ENCODE data around the gene BABAM2. TPM values are rescaled to one million over a fixed set of nuclear protein-coding genes. Genes with fewer than 3 reads are reported as not detected.
"Not testable (repeated sequence)": the region's sequence is repeated elsewhere in the genome, so short reads cannot be mapped to it uniquely, and the experiment has no call there.

Gene BABAM2
- total and polyA plus RNA-seq, 2 experiments from 2014 or later: 35.2 to 46.1 TPM

GRCh38 chr2:28332696-28333095, 442.2 kb downstream of the BABAM2 start:
- Histone ChIP-seq H3K4me1 (ENCODE audit: insufficient read depth) (peaks cover 6% of the 10 kb centered on the region), H4K20me1 (ENCODE audit: insufficient read depth) (no peaks in the 10 kb centered on the region), H2AFZ (no peak overlapping the region), H3K27me3 (replicated peaks; ENCODE audit: insufficient read depth) (no peaks in the 10 kb centered on the region), H3K9ac (no peak overlapping the region), H3K9me3 (ENCODE audit: low read depth) (no peaks in the 10 kb centered on the region), H3F3A (ENCODE audit: insufficient read depth) (peaks cover 3% of the 10 kb centered on the region; the same call in 1 of the 2 replicates), H3K9me2 (ENCODE audit: insufficient read depth) (no peaks in the 10 kb centered on the region), H3K4me3 (no peak overlapping the region), H3K36me3 (ENCODE audit: low read depth) (no peaks in the 10 kb centered on the region), H3K79me2 (ENCODE audit: insufficient read depth) (no peaks in the 10 kb centered on the region), H3K4me2 (ENCODE audit: unreplicated experiment) (no peak overlapping the region), H3K27ac (no peak overlapping the region)
- WGBS, 2 experiments (ENCODE audit: low coverage in 1 of 2, low lambda C conversion rate in 2 of 2, missing lambda C conversion rate in 2 of 2): 80 to 82% methylated on average over 8 of the region's 8 CpGs
- DNase-seq: no peak
- in situ Hi-C loops (cut with MboI): no loop called here
- TF ChIP-seq EZH2phosphoT487 (IDR thresholded peaks at IDR 0.05; ENCODE audit: insufficient read depth, low read depth): no peak
- no peak for TF ChIP-seq EZH2 (IDR thresholded peaks at IDR 0.05; ENCODE audit: insufficient read depth, poor library complexity, severe bottlenecking)

- Histone ChIP-seq H3K9me3 (ENCODE audit: low read depth) (no peaks in the 10 kb centered on the region), H3K4me2 (ENCODE audit: unreplicated experiment) (no peak overlapping the region), H2AFZ (no peak overlapping the region), H4K20me1 (ENCODE audit: insufficient read depth) (no peaks in the 10 kb centered on the region), H3K4me3 (no peak overlapping the region), H3K27me3 (replicated peaks; ENCODE audit: insufficient read depth) (no peaks in the 10 kb centered on the region), H3K36me3 (ENCODE audit: low read depth) (no peaks in the 10 kb centered on the region), H3K9ac (no peak overlapping the region), H3K4me1 (ENCODE audit: insufficient read depth) (peaks cover 14% of the 10 kb centered on the region), H3K27ac (no peak overlapping the region), H3K9me2 (ENCODE audit: insufficient read depth) (no peaks in the 10 kb centered on the region), H3K79me2 (ENCODE audit: insufficient read depth) (no peaks in the 10 kb centered on the region), H3F3A (ENCODE audit: insufficient read depth) (peaks cover 8% of the 10 kb centered on the region; the same call in 1 of the 2 replicates)
- no peak for TF ChIP-seq EZH2 (IDR thresholded peaks at IDR 0.05; ENCODE audit: insufficient read depth, poor library complexity, severe bottlenecking)
- TF ChIP-seq EZH2phosphoT487 (IDR thresholded peaks at IDR 0.05; ENCODE audit: insufficient read depth, low read depth): no peak
- 52 to 65% methylated on average over 14 to 15 of the region's 15 CpGs for WGBS, 2 experiments (ENCODE audit: low coverage in 1 of 2, low lambda C conversion rate in 2 of 2, missing lambda C conversion rate in 2 of 2)
- DNase-seq: no peak
- in situ Hi-C loops (cut with MboI): no loop called here
Observed at GRCh38 chr2:28333606-28334526, 443.3 kb downstream of the BABAM2 start.

- in situ Hi-C loops (cut with MboI): no loop called here
Observed at GRCh38 chr2:28334527-28334894, 444.0 kb downstream of the BABAM2 start.

GRCh38 chr2:28335265-28335664, 444.7 kb downstream of the BABAM2 start:
- 97 to 98% methylated on average over 11 of the region's 11 CpGs for WGBS, 2 experiments (ENCODE audit: low coverage in 1 of 2, low lambda C conversion rate in 2 of 2, missing lambda C conversion rate in 2 of 2)
- H3K27ac ChIP-seq; H4K20me1 ChIP-seq (ENCODE audit: insufficient read depth); H3K4me2 ChIP-seq (ENCODE audit: unreplicated experiment); H3K79me2 ChIP-seq (ENCODE audit: insufficient read depth); H3K4me3 ChIP-seq; H2AFZ ChIP-seq; H3K9me2 ChIP-seq (ENCODE audit: insufficient read depth); H3F3A ChIP-seq (ENCODE audit: insufficient read depth); DNase-seq; H3K36me3 ChIP-seq (ENCODE audit: low read depth); H3K27me3 ChIP-seq (replicated peaks; ENCODE audit: insufficient read depth); H3K9me3 ChIP-seq (ENCODE audit: low read depth); in situ Hi-C loops (cut with MboI); H3K9ac ChIP-seq: not testable (repeated sequence)
- H3K4me1 ChIP-seq (ENCODE audit: insufficient read depth): peaks cover 18% of the 10 kb centered on the region

More at GRCh38 chr2:28334527-28334894, 444.0 kb downstream of the BABAM2 start:
- Histone ChIP-seq H3K9ac (no peak overlapping the region), H2AFZ (no peak overlapping the region), H3K4me3 (no peak overlapping the region), H3K9me2 (ENCODE audit: insufficient read depth) (no peaks in the 10 kb centered on the region), H3K27ac (no peak overlapping the region), H3K79me2 (ENCODE audit: insufficient read depth) (no peaks in the 10 kb centered on the region), H3K4me2 (ENCODE audit: unreplicated experiment) (no peak overlapping the region), H3K9me3 (ENCODE audit: low read depth) (no peaks in the 10 kb centered on the region), H4K20me1 (ENCODE audit: insufficient read depth) (no peaks in the 10 kb centered on the region), H3K4me1 (ENCODE audit: insufficient read depth) (peaks cover 18% of the 10 kb centered on the region), H3F3A (ENCODE audit: insufficient read depth) (peaks cover 8% of the 10 kb centered on the region; the same call in 1 of the 2 replicates), H3K36me3 (ENCODE audit: low read depth) (no peaks in the 10 kb centered on the region), H3K27me3 (replicated peaks; ENCODE audit: insufficient read depth) (no peaks in the 10 kb centered on the region)
- WGBS, 2 experiments (ENCODE audit: low coverage in 1 of 2, low lambda C conversion rate in 2 of 2, missing lambda C conversion rate in 2 of 2): 89 to 90% methylated on average over 8 of the region's 8 CpGs
- DNase-seq: no peak
- no peak for TF ChIP-seq EZH2phosphoT487 (IDR thresholded peaks at IDR 0.05; ENCODE audit: insufficient read depth, low read depth)
- TF ChIP-seq EZH2 (IDR thresholded peaks at IDR 0.05; ENCODE audit: insufficient read depth, poor library complexity, severe bottlenecking): no peak
